ENCODE data around the gene FAM120B. TPM values are rescaled to one million over a fixed set of nuclear protein-coding genes. Genes with fewer than 3 reads are reported as not detected.

The FAM120B gene
- total RNA-seq, 6 experiments from 2014 or later = 33.3 to 36.6 (median 35.4) TPM

DNA sequence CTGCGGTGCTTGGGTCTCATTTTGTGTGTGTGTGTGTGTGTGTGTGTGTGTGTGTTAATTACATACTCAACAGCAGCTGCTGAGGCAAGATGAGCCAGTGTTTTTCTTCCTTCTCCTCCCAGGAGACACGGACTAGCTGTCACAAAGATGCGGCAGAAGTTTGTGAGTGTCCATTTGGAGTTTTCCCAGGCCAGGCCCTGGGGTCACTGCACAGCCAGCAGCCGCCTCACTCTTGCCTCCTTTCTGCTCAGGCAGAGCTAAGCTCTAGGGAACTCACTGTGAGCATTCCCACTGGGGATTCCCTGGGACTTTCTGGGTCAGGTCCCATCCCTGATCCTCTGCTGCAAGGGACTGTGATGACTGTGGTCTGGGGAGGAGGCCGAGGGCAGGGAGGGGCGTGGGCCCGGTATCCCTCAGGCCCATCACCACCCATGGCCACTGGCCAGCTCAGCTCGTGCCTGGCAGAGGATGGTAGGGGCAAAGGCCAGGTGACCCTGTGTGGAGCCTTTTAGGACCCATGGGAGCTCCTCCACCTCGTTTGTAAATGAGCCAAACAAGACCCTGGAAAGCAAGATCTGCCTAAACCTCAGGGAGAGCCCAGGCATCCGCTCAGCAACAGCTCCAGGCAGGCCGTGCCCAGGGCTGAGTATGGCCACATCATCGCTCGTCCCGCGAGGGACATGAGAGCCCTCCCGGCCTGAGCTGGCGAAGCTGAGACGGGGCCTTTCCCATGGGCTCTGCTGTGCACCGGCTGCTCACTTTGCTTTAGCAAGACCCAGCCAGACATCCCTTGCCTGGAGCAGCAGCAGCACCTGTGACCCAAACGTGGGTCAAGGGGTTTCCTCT lies 144.6 kb downstream of the FAM120B start:
- Mint-ChIP-seq H3K27ac (no peak overlapping the region), H3K9me3 (peaks cover 4% of the 10 kb centered on the region), H3K36me3 (ENCODE audit: low read depth) (no peaks in the 10 kb centered on the region), H3K27me3 (ENCODE audit: insufficient read depth) (peaks cover 11% of the 10 kb centered on the region), H3K4me1 (ENCODE audit: low read depth) (peaks cover 8% of the 10 kb centered on the region), H3K4me3 (no peak overlapping the region)
- TF ChIP-seq, protein P1, sequence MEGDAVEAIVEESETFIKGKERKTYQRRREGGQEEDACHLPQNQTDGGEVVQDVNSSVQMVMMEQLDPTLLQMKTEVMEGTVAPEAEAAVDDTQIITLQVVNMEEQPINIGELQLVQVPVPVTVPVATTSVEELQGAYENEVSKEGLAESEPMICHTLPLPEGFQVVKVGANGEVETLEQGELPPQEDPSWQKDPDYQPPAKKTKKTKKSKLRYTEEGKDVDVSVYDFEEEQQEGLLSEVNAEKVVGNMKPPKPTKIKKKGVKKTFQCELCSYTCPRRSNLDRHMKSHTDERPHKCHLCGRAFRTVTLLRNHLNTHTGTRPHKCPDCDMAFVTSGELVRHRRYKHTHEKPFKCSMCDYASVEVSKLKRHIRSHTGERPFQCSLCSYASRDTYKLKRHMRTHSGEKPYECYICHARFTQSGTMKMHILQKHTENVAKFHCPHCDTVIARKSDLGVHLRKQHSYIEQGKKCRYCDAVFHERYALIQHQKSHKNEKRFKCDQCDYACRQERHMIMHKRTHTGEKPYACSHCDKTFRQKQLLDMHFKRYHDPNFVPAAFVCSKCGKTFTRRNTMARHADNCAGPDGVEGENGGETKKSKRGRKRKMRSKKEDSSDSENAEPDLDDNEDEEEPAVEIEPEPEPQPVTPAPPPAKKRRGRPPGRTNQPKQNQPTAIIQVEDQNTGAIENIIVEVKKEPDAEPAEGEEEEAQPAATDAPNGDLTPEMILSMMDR (IDR thresholded peaks at IDR 0.05) = no peak
- no peak for DNase-seq

DNA sequence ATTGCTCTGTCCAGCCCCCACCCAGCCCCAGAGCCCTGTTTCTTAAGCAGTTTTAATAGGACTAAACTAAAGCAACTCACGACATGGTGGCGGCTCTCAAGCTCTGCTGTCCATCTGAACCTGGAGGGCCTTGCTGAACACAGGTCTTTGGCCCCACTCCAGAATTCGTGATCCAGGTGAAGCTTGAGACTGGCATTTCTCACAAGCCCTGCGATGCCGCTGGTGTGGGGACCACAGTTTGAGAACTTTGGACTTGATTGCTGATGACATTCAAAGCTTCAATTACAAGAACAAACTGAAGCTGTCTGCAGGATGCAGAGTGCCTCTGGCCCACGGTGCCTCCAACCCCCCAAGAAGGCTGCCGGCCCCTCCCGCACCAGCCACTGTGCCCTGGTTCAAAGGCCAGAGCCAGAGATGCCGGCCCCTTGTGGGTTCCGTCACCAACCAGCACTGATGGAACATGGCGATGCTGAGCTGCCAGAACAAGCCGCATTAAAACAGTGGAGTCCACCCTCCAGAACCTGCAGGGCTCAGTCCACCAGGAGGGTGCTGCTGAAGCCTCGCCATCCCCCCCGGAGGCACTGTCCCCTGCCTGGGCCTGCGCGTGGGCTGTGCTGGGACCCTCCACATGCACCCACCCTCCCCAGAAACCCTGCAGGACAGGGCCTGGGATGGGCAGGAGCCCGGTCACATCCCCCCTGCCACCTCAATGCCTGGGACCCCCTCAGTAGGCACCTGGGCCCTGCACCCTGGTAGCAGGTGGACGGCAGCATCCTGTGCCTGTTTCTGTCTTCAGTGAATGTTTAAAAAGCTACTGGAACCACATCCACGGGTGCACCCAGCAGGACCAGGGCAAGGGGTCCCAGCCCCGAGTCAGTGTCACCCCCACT lies 145.4 kb downstream of the FAM120B start:
- Mint-ChIP-seq H3K27ac (no peak overlapping the region), H3K27me3 (ENCODE audit: insufficient read depth) (peaks cover 7% of the 10 kb centered on the region), H3K4me1 (ENCODE audit: low read depth) (peaks cover 8% of the 10 kb centered on the region), H3K36me3 (ENCODE audit: low read depth) (no peaks in the 10 kb centered on the region), H3K4me3 (no peak overlapping the region), H3K9me3 (no peaks in the 10 kb centered on the region; the same call in 1 of the 2 replicates)
- no peak for DNase-seq
- TF ChIP-seq, protein P1 (IDR thresholded peaks at IDR 0.05) = no peak

DNA sequence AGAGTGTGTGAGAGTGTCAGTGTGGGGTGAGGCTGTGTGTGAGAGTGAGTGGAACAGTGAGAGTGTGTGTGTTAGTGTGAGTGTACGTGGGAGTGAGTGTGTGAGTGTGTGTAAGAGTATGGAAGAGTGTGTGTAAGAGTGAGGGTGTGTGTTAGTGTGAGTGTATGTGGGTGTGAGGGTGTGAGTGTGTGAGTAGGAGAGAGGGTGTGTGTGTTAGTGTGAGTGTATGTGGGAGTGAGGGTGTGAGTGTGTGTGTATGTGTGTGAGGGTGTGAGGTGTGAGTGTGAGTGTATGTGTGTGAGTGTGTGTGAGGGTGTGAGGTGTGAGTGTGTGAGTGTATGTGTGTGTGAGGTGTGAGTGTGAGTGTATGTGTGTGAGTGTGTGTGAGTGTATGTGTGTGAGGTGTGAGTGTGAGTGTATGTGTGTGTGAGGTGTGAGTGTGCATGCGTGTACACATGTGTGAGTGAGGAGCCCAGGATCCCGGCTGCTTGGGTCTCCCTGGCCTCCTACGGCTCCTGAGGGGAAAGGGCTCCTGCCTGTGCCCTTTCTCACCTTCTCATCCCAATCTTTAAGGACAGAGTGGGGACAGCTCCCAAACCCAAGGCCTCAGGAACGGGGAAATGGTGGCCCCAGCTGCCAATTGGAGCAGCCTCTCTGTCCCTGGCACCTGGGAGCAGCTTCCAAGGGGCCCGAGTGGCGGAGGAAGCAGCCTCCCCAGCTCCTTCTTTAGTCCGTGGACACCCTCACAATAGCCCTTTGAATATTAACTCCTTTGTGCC lies 146.4 kb downstream of the FAM120B start:
- H3K36me3 Mint-ChIP-seq (ENCODE audit: low read depth) = no peaks in the 10 kb centered on the region
- no peak for DNase-seq
- no peak overlapping the region; the same call in 1 of the 2 replicates for H3K27ac Mint-ChIP-seq
- no peak overlapping the region for H3K4me3 Mint-ChIP-seq
- H3K9me3 Mint-ChIP-seq = no peaks in the 10 kb centered on the region
- TF ChIP-seq, protein P1 (IDR thresholded peaks at IDR 0.05) = no peak
- H3K27me3 Mint-ChIP-seq (ENCODE audit: insufficient read depth) = peaks cover 4% of the 10 kb centered on the region
- peaks cover 8% of the 10 kb centered on the region for H3K4me1 Mint-ChIP-seq (ENCODE audit: low read depth)

DNA sequence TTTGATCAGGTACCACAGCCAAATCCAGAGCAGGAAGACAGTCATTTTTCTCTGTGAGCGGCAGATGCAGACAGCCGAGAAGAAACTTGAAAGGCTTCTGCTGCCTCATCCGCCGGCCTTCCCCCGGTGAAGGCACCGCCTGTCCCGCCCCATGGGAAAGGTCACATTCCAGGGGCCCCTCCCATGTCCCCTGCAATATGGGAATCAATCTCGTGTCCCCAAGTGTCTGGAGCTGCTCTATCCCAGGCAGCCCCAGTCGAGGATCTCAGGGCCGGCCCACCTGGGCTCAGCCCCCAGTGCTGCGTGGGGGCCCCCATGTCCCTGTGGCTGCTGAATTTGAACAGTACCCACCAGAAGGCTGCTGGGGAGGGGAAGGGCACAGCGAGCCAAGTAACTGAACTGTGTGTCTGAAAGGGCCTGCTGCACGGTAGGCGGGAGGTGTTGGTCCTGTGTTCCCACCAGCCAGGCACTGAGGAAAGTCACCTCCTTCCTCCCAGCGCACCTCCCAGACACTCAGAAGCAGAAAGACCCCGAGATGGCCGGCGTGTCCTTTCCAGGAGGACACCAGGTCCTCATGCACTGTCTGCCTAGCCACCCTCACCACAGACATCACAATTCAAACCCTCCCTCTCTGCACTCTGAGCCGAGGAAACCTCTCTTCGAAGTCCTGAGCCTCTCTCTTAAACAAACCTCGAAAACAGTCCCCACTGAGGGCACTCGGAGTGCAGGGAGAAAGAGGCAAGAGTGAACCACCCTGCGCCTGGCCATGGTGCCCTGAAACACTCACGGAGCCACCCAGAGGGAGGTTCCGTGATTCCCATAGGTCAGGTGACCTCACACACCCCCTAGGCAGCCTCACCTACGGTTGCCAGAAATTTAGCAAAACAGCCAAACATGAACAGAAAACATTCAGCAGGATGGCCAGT lies 147.3 kb downstream of the FAM120B start:
- Mint-ChIP-seq H3K9me3 (no peaks in the 10 kb centered on the region), H3K4me3 (no peak overlapping the region), H3K27ac (no peak overlapping the region), H3K27me3 (ENCODE audit: insufficient read depth) (peaks cover 4% of the 10 kb centered on the region), H3K36me3 (ENCODE audit: low read depth) (no peaks in the 10 kb centered on the region), H3K4me1 (ENCODE audit: low read depth) (peaks cover 8% of the 10 kb centered on the region)
- DNase-seq = no peak
- TF ChIP-seq, protein P1 (IDR thresholded peaks at IDR 0.05) = no peak
